Endothelial cell of umbilical vein (primary cell): ENCODE results near the gene IQSEC3. TPM values are rescaled to one million over a fixed set of nuclear protein-coding genes. Genes with fewer than 3 reads are reported as not detected.

ENCODE experiments used
- BruUV-seq: library from RNA; stranded (reverse); fragments of 400-500 nt; replicated peaks from 2 replicates; lab custom pipeline; 2021; lab: Mats Ljungman, UMichigan
- CTCF ChIA-PET: fragments of 300-600, 350-600 bp; sonication (Branson Sonifier 250); formaldehyde crosslinking; loops from one replicate; lab custom pipeline; 2021; ENCODE audit warnings: antibody characterized with exemption, inconsistent platforms; lab: Charles Lee
- POLR2A ChIA-PET: fragments of 300-600, 350-600 bp; sonication (Branson Sonifier 250); formaldehyde crosslinking; loops from one replicate; lab custom pipeline; 2021; ENCODE audit warnings: antibody characterized with exemption, inconsistent platforms; lab: Charles Lee
- DNase-seq: peaks from one replicate; pipeline ENCODE4 v3.0.0-alpha.2; 2011; ENCODE audit warnings: low read depth, low spot score
- FAIRE-seq: peaks from 2 replicates; lab custom pipeline; 2011; peaks lifted over from hg19 to GRCh38; lab: Jason Lieb, UNC
- H2AFZ ChIP-seq: 2 replicates; pipeline ENCODE4 v1.6.0; 2012; ENCODE audit warnings: low read depth, low read length, control low read depth, inconsistent platforms
- H3K27ac ChIP-seq: 2 replicates; pipeline ENCODE4 v1.5.1; 2011; ENCODE audit warnings: low read depth, mild to moderate bottlenecking, control low read depth, low read length, moderate library complexity; ENCODE audit not compliant: insufficient read depth
- H3K27me3 ChIP-seq, 2 experiments: 2 replicates each; pipeline versions ENCODE4 v1.6.0 to v1.6.1; 2011; ENCODE audit warnings: low read length in 2 of 2, mixed read lengths in 1 of 2; ENCODE audit not compliant: control insufficient read depth in 2 of 2, insufficient read depth in 2 of 2
- H3K36me3 ChIP-seq, 2 experiments: 2 replicates in 1 of 2; 3 replicates in 1 of 2; pipeline ENCODE4 v1.5.1; 2011; ENCODE audit warnings: low read length in 2 of 2, mild to moderate bottlenecking in 1 of 2, moderate library complexity in 1 of 2; ENCODE audit not compliant: control insufficient read depth in 2 of 2, insufficient read depth in 2 of 2; ENCODE audit errors: extremely low read depth in 1 of 2
- H3K4me1 ChIP-seq: 3 replicates; pipeline ENCODE4 v1.5.1; 2011; ENCODE audit warnings: mild to moderate bottlenecking, low read length; ENCODE audit not compliant: control insufficient read depth, insufficient read depth; ENCODE audit errors: extremely low read depth
- H3K4me2 ChIP-seq: 2 replicates; pipeline ENCODE4 v1.6.1; 2011; ENCODE audit warnings: low read length, control low read depth, mixed read lengths; ENCODE audit not compliant: insufficient read depth
- H3K4me3 ChIP-seq, 3 experiments: fragments of 200-600 bp in 1 of 3; sonication (generic), shearing (Covaris generic) in 1 of 3; replicated peaks in 1 of 3; 2 replicates each; pipeline ENCODE4 v1.5.1; 2011 to 2016; ENCODE audit warnings: control low read depth in 3 of 3, low read length in 3 of 3, mild to moderate bottlenecking in 2 of 3, inconsistent platforms in 1 of 3, low read depth in 1 of 3, moderate library complexity in 1 of 3; ENCODE audit not compliant: insufficient read depth in 1 of 3
- H3K79me2 ChIP-seq: 2 replicates; pipeline ENCODE4 v1.6.0; 2012; ENCODE audit warnings: low read length, inconsistent platforms; ENCODE audit not compliant: control insufficient read depth, insufficient read depth
- H3K9ac ChIP-seq: replicated peaks from 2 replicates; pipeline ENCODE3; 2011; ENCODE audit warnings: low read length, control low read depth; ENCODE audit not compliant: insufficient read depth; ENCODE audit errors: extremely low read depth
- H3K9me1 ChIP-seq: replicated peaks from 3 replicates; pipeline ENCODE4 v1.6.0; 2011; ENCODE audit warnings: mild to moderate bottlenecking, low read length; ENCODE audit not compliant: control insufficient read depth, insufficient read depth; ENCODE audit errors: extremely low read depth
- H3K9me3 ChIP-seq: replicated peaks from 2 replicates; pipeline ENCODE4 v1.5.1; 2012; ENCODE audit warnings: low read length, inconsistent platforms; ENCODE audit not compliant: control insufficient read depth, insufficient read depth
- H4K20me1 ChIP-seq: replicated peaks from 2 replicates; pipeline ENCODE3; 2011; ENCODE audit warnings: mild to moderate bottlenecking, low read length; ENCODE audit not compliant: control insufficient read depth, insufficient read depth; ENCODE audit errors: extremely low read depth
- EZH2 ChIP-seq: IDR thresholded peaks from 2 replicates; pipeline ENCODE4 v1.6.1; 2012; ENCODE audit warnings: borderline replicate concordance, low read depth, mild to moderate bottlenecking, moderate library complexity, low read length, inconsistent platforms; ENCODE audit not compliant: severe bottlenecking
- FOS ChIP-seq: IDR thresholded peaks from 2 replicates; pipeline ENCODE4 v1.6.1; 2011; ENCODE audit warnings: mild to moderate bottlenecking, low read length, moderate library complexity, borderline replicate concordance; ENCODE audit not compliant: insufficient read depth
- GATA2 ChIP-seq: IDR thresholded peaks from 2 replicates; pipeline ENCODE4 v1.7.0; 2011; ENCODE audit warnings: low read depth, mild to moderate bottlenecking, moderate library complexity, mixed read lengths, low read length; ENCODE audit not compliant: insufficient read length, insufficient read depth
- JUN ChIP-seq: IDR thresholded peaks from 2 replicates; pipeline ENCODE4 v1.6.1; 2011; ENCODE audit warnings: borderline replicate concordance, low read depth; ENCODE audit not compliant: insufficient read length, insufficient read depth
- MAX ChIP-seq: IDR thresholded peaks from 2 replicates; pipeline ENCODE4 v1.6.1; 2011; ENCODE audit not compliant: insufficient read depth, insufficient read length
- MYC ChIP-seq: IDR thresholded peaks from one replicate; pipeline ENCODE4 v1.6.1; 2011; ENCODE audit warnings: mild to moderate bottlenecking, low read depth, low read length
- POLR2A ChIP-seq: IDR thresholded peaks from 2 replicates; pipeline ENCODE4 v1.6.1; 2012; ENCODE audit warnings: low read depth, mild to moderate bottlenecking, control low read depth, low read length
- POLR2AphosphoS5 ChIP-seq: IDR thresholded peaks from 2 replicates; pipeline ENCODE4 v1.6.1; 2012; ENCODE audit warnings: low read depth, mild to moderate bottlenecking, control low read depth, low read length, moderate library complexity; ENCODE audit not compliant: insufficient read depth
- dilution Hi-C: fragments of 300-500 bp; cut with MboI; formaldehyde crosslinking; loops from one replicate; pipeline ENCODE4 v1.15.0; 2019; ENCODE audit warnings: low sequenced_read_pairs; ENCODE audit not compliant: extremely low pct_ligation_motif_present
- intact Hi-C: fragments of 100-400 bp; cut with micrococcal nuclease; formaldehyde crosslinking; loops from one replicate; pipeline ENCODE4 v1.10.0; 2022
- polyA plus RNA-seq, 4 experiments: library from polyadenylated mRNA; depleted of rRNA in 3 of 4; stranded (reverse) in 3 of 4; unstranded in 1 of 4; fragments of >200 nt; gene quantifications; 2 replicates each; pipeline versions ENCODE4 v1.2.1 to v1.2.3, GENCODE V29; 2011 to 2012; ENCODE audit warnings: missing spikeins in 1 of 4
- total RNA-seq: library from RNA; stranded (reverse); gene quantifications from 2 replicates; pipeline ENCODE4 v1.2.3, GENCODE V29; 2021
- TF ChIP-seq, protein P1 (sequence below), 2 donors: IDR thresholded peaks; 1 replicate in 1 of 2; 2 replicates in 1 of 2; pipeline ENCODE4 v1.5.1; 2011; ENCODE audit warnings: low read length in 2 of 2, mild to moderate bottlenecking in 2 of 2, moderate library complexity in 2 of 2, control low read depth in 1 of 2, inconsistent platforms in 1 of 2, low read depth in 1 of 2; ENCODE audit not compliant: insufficient read depth in 1 of 2; ENCODE audit errors: extremely low read depth in 1 of 2

IQSEC3 gene
- total and polyA plus RNA-seq, 2 donors (not counting 3 experiments of a cell fraction or from before 2014, with no cell fraction given): not detected

DNA sequence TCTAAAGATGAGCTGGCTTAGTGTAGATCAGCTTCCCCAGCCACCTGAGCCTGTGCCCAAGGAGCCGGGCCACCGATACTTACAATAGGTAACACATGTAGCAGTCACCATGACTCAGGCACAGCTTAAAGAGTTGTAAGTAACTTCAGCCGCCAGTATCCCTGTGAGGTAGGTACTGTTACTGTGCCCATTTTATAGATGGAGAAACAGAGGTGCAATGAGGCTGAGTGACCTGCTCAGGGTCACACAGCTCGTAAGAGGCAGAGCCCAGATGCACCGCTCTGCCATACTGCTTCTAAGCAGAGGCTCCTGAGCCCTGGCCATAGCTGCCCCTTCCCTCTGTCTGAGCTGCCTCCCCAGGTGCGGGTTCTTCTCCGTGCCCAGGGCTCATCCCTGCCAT is 58.5 kb downstream of the IQSEC3 start:
- BruUV-seq: no TSS peak
- no peaks in the 10 kb centered on the region for H3K4me1 ChIP-seq
- H3K27ac ChIP-seq: no peak overlapping the region
- H3K9me1 ChIP-seq: no peaks in the 10 kb centered on the region
- H3K4me3 ChIP-seq: no peak overlapping the region
- no peak for TF ChIP-seq POLR2AphosphoS5
- no peak for TF ChIP-seq MYC
- TF ChIP-seq POLR2A: no peak
- TF ChIP-seq EZH2: no peak
- no peak for TF ChIP-seq MAX
- no peak for TF ChIP-seq FOS
- TF ChIP-seq JUN: no peak
- TF ChIP-seq, protein P1, sequence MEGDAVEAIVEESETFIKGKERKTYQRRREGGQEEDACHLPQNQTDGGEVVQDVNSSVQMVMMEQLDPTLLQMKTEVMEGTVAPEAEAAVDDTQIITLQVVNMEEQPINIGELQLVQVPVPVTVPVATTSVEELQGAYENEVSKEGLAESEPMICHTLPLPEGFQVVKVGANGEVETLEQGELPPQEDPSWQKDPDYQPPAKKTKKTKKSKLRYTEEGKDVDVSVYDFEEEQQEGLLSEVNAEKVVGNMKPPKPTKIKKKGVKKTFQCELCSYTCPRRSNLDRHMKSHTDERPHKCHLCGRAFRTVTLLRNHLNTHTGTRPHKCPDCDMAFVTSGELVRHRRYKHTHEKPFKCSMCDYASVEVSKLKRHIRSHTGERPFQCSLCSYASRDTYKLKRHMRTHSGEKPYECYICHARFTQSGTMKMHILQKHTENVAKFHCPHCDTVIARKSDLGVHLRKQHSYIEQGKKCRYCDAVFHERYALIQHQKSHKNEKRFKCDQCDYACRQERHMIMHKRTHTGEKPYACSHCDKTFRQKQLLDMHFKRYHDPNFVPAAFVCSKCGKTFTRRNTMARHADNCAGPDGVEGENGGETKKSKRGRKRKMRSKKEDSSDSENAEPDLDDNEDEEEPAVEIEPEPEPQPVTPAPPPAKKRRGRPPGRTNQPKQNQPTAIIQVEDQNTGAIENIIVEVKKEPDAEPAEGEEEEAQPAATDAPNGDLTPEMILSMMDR (IDR thresholded peaks at IDR 0.05; ENCODE audit: extremely low read depth in 1 of 2, insufficient read depth in 1 of 2, low read depth in 1 of 2, low read length in 2 of 2): no peak
- TF ChIP-seq GATA2: no peak
- H3K4me2 ChIP-seq: no peak overlapping the region
- no peaks in the 10 kb centered on the region for H3K9me3 ChIP-seq
- POLR2A ChIA-PET: no interaction called here
- intact Hi-C loops (no loop called here), dilution Hi-C loops (no loop called here)
- H3K27me3 ChIP-seq: no peaks in the 10 kb centered on the region
- no peak for FAIRE-seq
- no peak overlapping the region for H3K9ac ChIP-seq
- CTCF ChIA-PET: no interaction called here
- no peaks in the 10 kb centered on the region for H3K79me2 ChIP-seq
- no peaks in the 10 kb centered on the region for H3K36me3 ChIP-seq
- H4K20me1 ChIP-seq: no peaks in the 10 kb centered on the region
- DNase-seq: no peak
- H2AFZ ChIP-seq: no peak overlapping the region
